GM21390 (cell line): ENCODE measurements around the gene LONP1.
"Not testable (repeated sequence)": the region's sequence is repeated elsewhere in the genome, so short reads cannot be mapped to it uniquely, and the experiment has no call there.

ENCODE experiments used
- ATAC-seq: cut with Tn5 transposase; IDR thresholded peaks from one replicate; pipeline ENCODE4 v1.9.1; 2021; ENCODE audit not compliant: unreplicated experiment

Gene LONP1

GRCh38 chr19:5693195-5694166, 26.5 kb downstream of the LONP1 start:
- no peak for ATAC-seq

GRCh38 chr19:5692723-5693194, 27.2 kb downstream of the LONP1 start:
- no peak for ATAC-seq

GRCh38 chr19:5691822-5692722, 27.9 kb downstream of the LONP1 start:
- no peak for ATAC-seq

- no peak for ATAC-seq
Measured at GRCh38 chr19:5690955-5691821, 28.8 kb downstream of the LONP1 start.

GRCh38 chr19:5690125-5690954, 29.6 kb downstream of the LONP1 start, which contains the start of gene RPL36:
RPL36 (plus strand) TSS chr19:5690295; CDS start chr19:5690508, 213 bp downstream.
- ATAC-seq: peak; percentile 25

GRCh38 chr19:5688262-5688881, 31.6 kb downstream of the LONP1 start:
- ATAC-seq: not testable (repeated sequence)

- no peak for ATAC-seq
Measured at GRCh38 chr19:5687360-5688198, 32.4 kb downstream of the LONP1 start.

GRCh38 chr19:5686647-5687359, 33.1 kb downstream of the LONP1 start:
- ATAC-seq: peak; percentile 50

GRCh38 chr19:5686326-5686646, 33.7 kb downstream of the LONP1 start:
- no peak for ATAC-seq

- ATAC-seq: no peak
Measured at GRCh38 chr19:5684694-5685430, 35.1 kb downstream of the LONP1 start.

- no peak for ATAC-seq
Measured at GRCh38 chr19:5683177-5683886, 36.6 kb downstream of the LONP1 start.

GRCh38 chr19:5682107-5682482, 37.9 kb downstream of the LONP1 start:
- ATAC-seq: no peak

- ATAC-seq: no peak
Measured at GRCh38 chr19:5681391-5682106, 38.4 kb downstream of the LONP1 start.

GRCh38 chr19:5680437-5681368, 39.2 kb downstream of the LONP1 start, which contains the start of the genes HSD11B1L and MICOS13:
HSD11B1L (plus strand) TSS chr19:5681027; CDS start chr19:5684833, 3,806 bp downstream.
MICOS13 (minus strand) TSS chr19:5680516; CDS start chr19:5680486, 30 bp downstream.
- peak; percentile 84 for ATAC-seq

- ATAC-seq: no peak
Measured at GRCh38 chr19:5680084-5680436, 39.9 kb downstream of the LONP1 start.
